B cell (primary cell): ENCODE results near the gene COMT. TPM values are rescaled to one million over a fixed set of nuclear protein-coding genes. Genes with fewer than 3 reads are reported as not detected.

Experiments
- ATAC-seq: fragments of 200-7000 bp; cut with Tn5 transposase; one replicate; pipeline ENCODE4 v1.10.0; 2021; ENCODE audit warnings: low read depth, mild to moderate bottlenecking, moderate number of reproducible peaks, moderate library complexity
- CTCF ChIA-PET: fragments of 350-600 bp; sonication (Branson Sonifier 250); formaldehyde crosslinking; loops from one replicate; lab custom pipeline; 2021; ENCODE audit warnings: antibody characterized with exemption, inconsistent platforms; lab: Charles Lee
- POLR2A ChIA-PET: fragments of 350-600 bp; sonication (Branson Sonifier 250); formaldehyde crosslinking; loops from one replicate; lab custom pipeline; 2021; ENCODE audit warnings: antibody characterized with exemption; lab: Charles Lee
- DNase-seq: peaks from one replicate; pipeline ENCODE4 v3.0.0; 2013
- H2AFZ ChIP-seq: 2 replicates; pipeline ENCODE4 v1.6.1; 2012; ENCODE audit warnings: mild to moderate bottlenecking, low read depth, low read length; ENCODE audit not compliant: insufficient read depth, poor library complexity, severe bottlenecking
- H3K27ac ChIP-seq, 2 donors: 1 replicate in 1 of 2; 2 replicates in 1 of 2; pipeline ENCODE4 v1.5.1; 2012 to 2013; ENCODE audit warnings: low read length in 2 of 2, mild to moderate bottlenecking in 2 of 2, moderate library complexity in 1 of 2
- H3K27me3 ChIP-seq, 4 experiments: fragments of 200-600 bp in 1 of 4; sonication (generic) in 1 of 4; replicated peaks in 1 of 4; 1 replicate in 2 of 4; 2 replicates in 2 of 4; pipeline versions ENCODE4 v1.6.1 to v1.7.0; 2013 to 2016; ENCODE audit warnings: low read length in 3 of 4, mild to moderate bottlenecking in 2 of 4, mixed read lengths in 1 of 4, moderate library complexity in 1 of 4; ENCODE audit not compliant: insufficient read depth in 4 of 4, control insufficient read depth in 3 of 4; ENCODE audit errors: control extremely low read depth in 1 of 4
- H3K36me3 ChIP-seq, 2 experiments: replicated peaks in 1 of 2; 1 replicate in 1 of 2; 2 replicates in 1 of 2; pipeline versions ENCODE4 v1.6.1 to v1.7.1; 2013; ENCODE audit warnings: low read length in 1 of 2; ENCODE audit not compliant: insufficient read depth in 2 of 2, control insufficient read depth in 1 of 2; ENCODE audit errors: control extremely low read depth in 1 of 2, extremely low read depth in 1 of 2
- H3K4me1 ChIP-seq, 2 donors: fragments of 200-600 bp in 1 of 2; sonication (generic) in 1 of 2; 1 replicate in 1 of 2; 2 replicates in 1 of 2; pipeline versions ENCODE4 v1.5.1 to v1.6.1; 2013 to 2017; ENCODE audit warnings: low read length in 2 of 2; ENCODE audit not compliant: control insufficient read depth in 2 of 2, insufficient read depth in 2 of 2
- H3K4me2 ChIP-seq: replicated peaks from 2 replicates; pipeline ENCODE3; 2012; ENCODE audit warnings: mild to moderate bottlenecking, low read depth, low read length; ENCODE audit not compliant: poor library complexity, severe bottlenecking
- H3K4me3 ChIP-seq, 5 experiments: fragments of 200-600 bp in 1 of 5; sonication (generic) in 1 of 5; 1 replicate in 3 of 5; 2 replicates in 2 of 5; pipeline versions ENCODE4 v1.5.1 to v1.7.0; 2011 to 2016; ENCODE audit warnings: low read length in 4 of 5, mild to moderate bottlenecking in 4 of 5, low read depth in 2 of 5, control low read depth in 1 of 5, moderate library complexity in 1 of 5; ENCODE audit not compliant: insufficient read depth in 1 of 5; ENCODE audit errors: control extremely low read depth in 1 of 5, extremely low read depth in 1 of 5
- H3K79me2 ChIP-seq: fragments of 200-600 bp; sonication (generic); one replicate; pipeline ENCODE4 v1.6.0; 2016; ENCODE audit warnings: low read length; ENCODE audit not compliant: control insufficient read depth, insufficient read depth
- H3K9ac ChIP-seq: fragments of 200-600 bp; sonication (generic); 2 replicates; pipeline ENCODE4 v1.6.1; 2017; ENCODE audit warnings: mild to moderate bottlenecking, low read length, moderate library complexity
- H3K9me3 ChIP-seq, 3 donors: one replicate each; pipeline versions ENCODE4 v1.6.1 to v1.7.1; 2013; ENCODE audit warnings: low read length in 2 of 3; ENCODE audit not compliant: control insufficient read depth in 2 of 3, insufficient read depth in 1 of 3; ENCODE audit errors: control extremely low read depth in 1 of 3
- H4K20me1 ChIP-seq: 2 replicates; pipeline ENCODE4 v1.6.0; 2012; ENCODE audit warnings: mild to moderate bottlenecking, low read length; ENCODE audit not compliant: insufficient read depth, control insufficient read depth, poor library complexity, severe bottlenecking
- H3K27ac Mint-ChIP-seq: one replicate; pipeline ENCODE4 v1.8.0; 2021; ENCODE audit warnings: mixed read lengths
- H3K27me3 Mint-ChIP-seq: one replicate; pipeline ENCODE4 v1.8.0; 2021; ENCODE audit warnings: mixed read lengths
- H3K4me1 Mint-ChIP-seq: one replicate; pipeline ENCODE4 v1.8.0; 2021; ENCODE audit warnings: mixed read lengths
- H3K4me3 Mint-ChIP-seq: one replicate; pipeline ENCODE4 v1.8.0; 2021; ENCODE audit warnings: mixed read lengths
- H3K9me3 Mint-ChIP-seq: one replicate; pipeline ENCODE4 v1.8.0; 2022; ENCODE audit warnings: mixed read lengths; ENCODE audit not compliant: insufficient read depth
- EZH2 ChIP-seq: IDR thresholded peaks from 2 replicates; pipeline ENCODE4 v1.6.1; 2012; ENCODE audit warnings: borderline replicate concordance, low read depth, mild to moderate bottlenecking, moderate library complexity, low read length; ENCODE audit not compliant: insufficient read depth, poor library complexity, severe bottlenecking
- WGBS: methylation state at CpG from one replicate; pipeline ENCODE4 v1.1.5; 2013; ENCODE audit warnings: missing lambda C conversion rate; ENCODE audit not compliant: insufficient coverage; 5-methylcytosine and 5-hydroxymethylcytosine counted together
- intact Hi-C: fragments of 100-400 bp; cut with micrococcal nuclease; formaldehyde crosslinking; loops from one replicate; pipeline ENCODE4 v1.10.0; 2022
- polyA plus RNA-seq: library from polyadenylated mRNA; depleted of rRNA; stranded (reverse); fragments of >200 nt; gene quantifications from 2 replicates; pipeline ENCODE4 v1.2.3, GENCODE V29; 2012
- total RNA-seq, 2 donors: library from RNA; stranded (reverse); fragments of 120-200 nt in 1 of 2; gene quantifications; 1 replicate in 1 of 2; 2 replicates in 1 of 2; pipeline versions ENCODE4 v1.2.3 to v1.2.4, GENCODE V29; 2013 to 2022
- TF ChIP-seq, protein P1 (sequence below): fragments of 200-600 bp; IDR thresholded peaks from one replicate; pipeline ENCODE4 v1.8.0; 2022; ENCODE audit warnings: antibody characterized with exemption, mild to moderate bottlenecking

Gene COMT
- total and polyA plus RNA-seq, 2 donors (not counting 1 experiment from before 2014, with no cell fraction given), result 32.6 to 58.3 TPM

DNA sequence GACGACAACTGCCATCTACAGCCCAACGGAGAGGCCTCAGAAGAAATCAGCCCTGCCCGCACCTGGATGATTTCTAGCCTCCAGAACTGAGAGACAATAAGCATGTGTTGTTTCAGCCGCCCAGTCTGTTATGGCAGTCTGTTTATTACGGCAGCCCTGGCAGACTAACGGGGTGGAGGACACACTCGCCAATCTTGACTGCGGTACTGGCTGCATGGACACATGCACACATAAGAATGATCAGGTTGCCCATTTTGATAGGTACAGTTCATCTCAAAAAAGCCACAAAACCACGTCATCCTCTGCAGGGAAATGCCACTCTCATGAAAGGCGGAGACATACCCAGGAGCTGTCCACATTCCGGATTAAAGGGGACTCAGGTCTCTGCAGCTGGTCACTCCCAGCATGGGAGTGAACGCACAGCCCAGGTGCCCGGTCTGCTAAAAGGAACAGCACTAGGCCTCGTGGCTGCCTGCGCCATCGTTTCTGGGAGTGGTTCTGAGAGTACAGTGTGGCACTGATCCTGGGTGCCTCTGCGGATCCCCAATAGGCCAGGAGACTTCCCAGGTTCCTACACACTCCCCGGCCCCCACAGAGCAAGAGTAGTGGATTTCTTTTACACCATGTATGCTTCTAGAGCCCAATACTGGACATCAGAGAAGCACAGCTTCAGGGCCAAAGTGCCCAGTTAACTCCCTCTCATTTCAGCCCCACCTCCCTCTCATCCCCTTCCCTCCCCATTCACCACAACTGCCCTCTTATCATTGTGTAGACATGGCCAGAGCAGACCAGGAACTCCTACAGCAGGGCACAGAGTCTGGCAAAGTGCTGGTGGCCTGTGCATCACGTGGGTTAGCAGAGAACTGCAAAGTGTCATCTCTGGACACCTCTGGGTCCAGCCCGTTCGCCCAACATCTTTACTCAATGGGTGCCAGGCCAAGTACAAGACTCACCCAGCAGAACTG, 11.7 kb upstream of the COMT start:
- Histone ChIP-seq H3K36me3 (no peaks in the 10 kb centered on the region), H3K4me2 (no peak overlapping the region), H3K4me1 (no peaks in the 10 kb centered on the region), H2AFZ (no peak overlapping the region), H3K4me3 (no peak overlapping the region), H3K9ac (no peak overlapping the region), H3K9me3 (peaks cover 0 to 3% (median 0%) of the 10 kb centered on the region in 3 donors), H3K79me2 (no peaks in the 10 kb centered on the region), H3K27ac (no peak overlapping the region), H4K20me1 (no peaks in the 10 kb centered on the region), H3K27me3 (no peaks in the 10 kb centered on the region)
- ChIA-PET POLR2A (no interaction called here), CTCF (interaction anchor here (0.6 kb wide), 1 partner anchor 21 kb away, joined by 5 read pairs; no protein-coding TSS in a partner anchor)
- Mint-ChIP-seq H3K4me3 (no peak overlapping the region), H3K4me1 (no peaks in the 10 kb centered on the region), H3K27ac (no peak overlapping the region), H3K27me3 (no peaks in the 10 kb centered on the region), H3K9me3 (no peaks in the 10 kb centered on the region)
- DNase-seq (no peak), ATAC-seq (no peak)
- intact Hi-C loops, result no loop called here
- 93% methylated on average over 21 of the region's 21 CpGs for WGBS
- TF ChIP-seq, protein P1, sequence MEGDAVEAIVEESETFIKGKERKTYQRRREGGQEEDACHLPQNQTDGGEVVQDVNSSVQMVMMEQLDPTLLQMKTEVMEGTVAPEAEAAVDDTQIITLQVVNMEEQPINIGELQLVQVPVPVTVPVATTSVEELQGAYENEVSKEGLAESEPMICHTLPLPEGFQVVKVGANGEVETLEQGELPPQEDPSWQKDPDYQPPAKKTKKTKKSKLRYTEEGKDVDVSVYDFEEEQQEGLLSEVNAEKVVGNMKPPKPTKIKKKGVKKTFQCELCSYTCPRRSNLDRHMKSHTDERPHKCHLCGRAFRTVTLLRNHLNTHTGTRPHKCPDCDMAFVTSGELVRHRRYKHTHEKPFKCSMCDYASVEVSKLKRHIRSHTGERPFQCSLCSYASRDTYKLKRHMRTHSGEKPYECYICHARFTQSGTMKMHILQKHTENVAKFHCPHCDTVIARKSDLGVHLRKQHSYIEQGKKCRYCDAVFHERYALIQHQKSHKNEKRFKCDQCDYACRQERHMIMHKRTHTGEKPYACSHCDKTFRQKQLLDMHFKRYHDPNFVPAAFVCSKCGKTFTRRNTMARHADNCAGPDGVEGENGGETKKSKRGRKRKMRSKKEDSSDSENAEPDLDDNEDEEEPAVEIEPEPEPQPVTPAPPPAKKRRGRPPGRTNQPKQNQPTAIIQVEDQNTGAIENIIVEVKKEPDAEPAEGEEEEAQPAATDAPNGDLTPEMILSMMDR, result no peak
- TF ChIP-seq EZH2, result no peak
